Measurements from ENCODE around the gene FIGN.

The FIGN gene

GRCh38 chr2:163558251-163559021 is 177.4 kb downstream of the FIGN start:
- DNase-seq (ENCODE audit: low read depth), result no peak

GRCh38 chr2:163556511-163556910 is 179.3 kb downstream of the FIGN start:
- DNase-seq (ENCODE audit: low read depth), result no peak

- DNase-seq (ENCODE audit: low read depth), result no peak
Measured at GRCh38 chr2:163554864-163555263, 180.9 kb downstream of the FIGN start.

GRCh38 chr2:163553601-163554000 is 182.2 kb downstream of the FIGN start:
- DNase-seq (ENCODE audit: low read depth), result no peak

GRCh38 chr2:163552758-163553157 is 183.1 kb downstream of the FIGN start:
- no peak for DNase-seq (ENCODE audit: low read depth)

- DNase-seq (ENCODE audit: low read depth), result no peak
Measured at GRCh38 chr2:163551616-163552373, 184.0 kb downstream of the FIGN start.

GRCh38 chr2:163548970-163549369 is 186.8 kb downstream of the FIGN start:
- no peak for DNase-seq (ENCODE audit: low read depth)
